NCI-H2107 (cell line): Measurements from ENCODE around the gene CADM4.

Source experiments
- DNase-seq: peaks from one replicate; lab custom pipeline; 2025; lab: John Stamatoyannopoulos, UW

CADM4 gene

DNA sequence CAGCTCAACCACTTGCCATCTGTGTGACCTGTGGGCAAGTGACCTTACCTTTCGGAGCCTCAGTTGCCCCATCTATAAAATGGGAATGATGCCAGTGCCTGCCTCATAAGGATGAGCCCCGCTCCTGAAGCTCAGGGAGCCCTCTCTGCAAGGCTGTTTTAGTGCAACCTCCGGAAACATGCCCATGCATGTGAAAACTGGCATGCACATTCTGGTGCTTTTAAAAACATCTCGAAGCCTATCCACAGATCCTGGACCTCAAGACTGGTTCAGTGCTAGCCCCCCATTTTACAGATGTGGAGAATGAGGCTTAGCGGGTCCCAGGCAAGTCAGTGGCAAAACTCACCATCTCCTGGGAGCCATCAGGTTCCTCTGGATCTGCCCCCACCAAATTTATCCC, 5.6 kb downstream of the CADM4 start:
- no peak for DNase-seq

DNA sequence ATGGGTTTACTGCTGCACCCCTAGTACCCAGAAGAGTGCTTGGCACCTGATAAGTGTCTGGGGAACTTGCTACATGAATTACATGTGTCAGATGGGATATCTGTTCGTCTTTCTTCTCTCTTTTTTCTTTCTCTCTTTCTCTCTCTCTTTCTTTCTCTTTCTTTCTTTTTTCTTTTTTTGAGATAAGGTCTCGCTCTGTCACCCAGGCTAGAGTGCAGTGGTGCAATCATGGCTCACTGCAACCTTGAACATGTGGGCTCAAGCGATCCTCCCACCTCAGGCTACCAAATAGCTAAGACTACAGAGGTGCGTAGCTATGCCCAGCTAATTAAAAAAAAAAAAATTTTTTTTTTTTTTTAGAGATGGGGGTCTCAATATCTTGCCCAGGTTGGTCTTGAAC, 6.1 kb downstream of the CADM4 start:
- no peak for DNase-seq

GRCh38 chr19:43631491-43631890, 8.2 kb downstream of the CADM4 start:
- DNase-seq: no peak

GRCh38 chr19:43628646-43629326, 10.9 kb downstream of the CADM4 start:
- DNase-seq: no peak

DNA sequence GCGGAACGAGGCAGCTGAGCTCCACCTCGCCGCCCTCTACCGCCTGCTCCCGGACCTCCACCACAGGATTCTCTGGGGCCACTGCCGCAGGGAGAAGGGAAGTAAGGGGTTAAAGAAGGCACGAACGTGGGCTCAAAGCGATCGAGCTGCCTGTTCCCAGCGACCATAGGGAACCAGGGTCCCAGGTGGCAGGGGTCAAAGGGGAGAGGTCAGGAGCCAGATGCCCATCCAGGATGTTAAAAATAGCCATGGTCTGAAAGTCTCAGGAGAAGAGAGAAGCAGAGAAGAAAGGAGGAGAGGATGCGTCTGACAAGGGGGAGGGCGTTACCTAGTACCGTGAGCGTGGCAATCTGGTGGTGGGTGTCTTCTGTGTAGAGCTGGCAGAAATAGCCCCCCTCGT, 12.8 kb downstream of the CADM4 start:
- DNase-seq: no peak

GRCh38 chr19:43625918-43626579, 13.6 kb downstream of the CADM4 start:
- DNase-seq: no peak

DNA sequence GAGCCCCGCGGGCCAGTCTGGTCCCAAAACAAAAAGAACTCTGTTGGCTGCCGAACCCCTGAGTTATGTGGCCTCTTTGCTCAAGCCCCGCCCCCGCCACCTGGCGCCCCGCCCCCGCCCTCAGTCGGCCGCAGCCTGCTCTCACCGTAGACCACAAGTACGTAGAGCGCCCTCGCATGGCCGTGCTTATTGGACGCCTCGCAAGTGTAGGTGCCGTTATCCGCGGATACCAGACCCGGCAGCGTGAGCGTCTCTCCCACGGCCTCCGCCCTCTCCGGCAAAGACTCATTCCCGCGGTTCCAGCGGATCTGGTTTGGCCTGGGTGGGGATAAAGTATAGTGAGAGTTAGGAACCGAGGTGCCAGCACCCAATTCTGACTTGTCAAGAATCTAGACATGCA, 14.7 kb downstream of the CADM4 start:
- DNase-seq: no peak

DNA sequence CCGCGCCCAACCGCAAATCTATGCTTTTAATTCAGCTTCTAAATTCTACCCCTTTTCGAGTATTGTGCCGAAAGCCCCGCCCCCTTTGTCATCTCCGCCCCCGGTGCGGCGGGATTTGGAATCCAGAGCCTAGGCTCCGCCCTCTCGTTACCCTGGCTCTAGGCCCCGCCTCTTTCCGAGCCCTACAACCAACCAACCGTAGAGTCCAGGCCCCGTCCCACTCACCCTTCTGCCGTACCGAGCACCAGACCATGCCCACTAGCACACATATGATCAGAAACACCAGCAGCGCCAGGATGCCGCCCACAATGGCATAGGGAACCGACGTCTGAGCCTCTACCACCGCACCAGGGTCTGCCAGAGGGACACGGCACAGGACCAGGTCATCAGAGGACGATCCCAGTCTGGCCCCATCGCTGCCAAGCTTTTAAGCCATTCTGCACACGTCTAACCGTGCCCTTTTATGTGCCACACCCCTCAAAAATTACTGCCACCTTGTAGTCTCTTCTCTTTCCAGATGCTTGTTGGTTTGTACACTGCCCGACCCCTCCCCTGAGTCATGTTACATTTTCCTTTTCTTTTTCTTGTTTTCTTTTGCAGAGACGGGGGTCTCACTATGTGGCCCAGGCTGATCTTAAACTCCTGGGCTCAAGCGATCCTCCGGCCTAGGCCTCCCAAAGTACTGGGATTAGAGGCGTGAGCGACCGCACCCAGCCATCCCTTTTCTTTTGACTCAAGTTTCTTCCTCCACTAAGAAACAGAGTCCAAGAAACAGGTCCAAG, 15.6 kb downstream of the CADM4 start:
- DNase-seq: no peak

- DNase-seq: no peak
Observed at GRCh38 chr19:43622956-43623355, 16.7 kb downstream of the CADM4 start.

DNA sequence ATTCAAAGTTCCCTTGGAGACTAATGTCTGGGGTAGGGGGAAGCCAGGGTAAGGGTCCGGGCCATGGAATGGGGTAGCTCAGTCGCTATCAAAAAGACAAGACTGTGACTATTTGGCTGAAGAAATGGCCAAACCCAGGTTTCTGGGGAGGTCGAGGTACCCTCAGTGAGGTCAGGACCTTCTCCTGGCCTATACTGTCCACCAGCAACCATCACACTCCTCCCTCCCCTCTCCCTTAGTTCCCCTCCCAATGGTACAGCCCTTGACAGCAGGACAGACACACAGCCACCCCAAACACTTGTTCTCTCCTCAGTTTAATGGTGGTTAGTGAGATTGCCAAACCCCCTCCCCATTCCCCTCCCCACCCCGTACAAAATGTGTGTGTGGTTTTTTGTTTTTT, 17.6 kb downstream of the CADM4 start:
- no peak for DNase-seq

- DNase-seq: no peak
Observed at GRCh38 chr19:43620061-43621001, 19.3 kb downstream of the CADM4 start.

DNA sequence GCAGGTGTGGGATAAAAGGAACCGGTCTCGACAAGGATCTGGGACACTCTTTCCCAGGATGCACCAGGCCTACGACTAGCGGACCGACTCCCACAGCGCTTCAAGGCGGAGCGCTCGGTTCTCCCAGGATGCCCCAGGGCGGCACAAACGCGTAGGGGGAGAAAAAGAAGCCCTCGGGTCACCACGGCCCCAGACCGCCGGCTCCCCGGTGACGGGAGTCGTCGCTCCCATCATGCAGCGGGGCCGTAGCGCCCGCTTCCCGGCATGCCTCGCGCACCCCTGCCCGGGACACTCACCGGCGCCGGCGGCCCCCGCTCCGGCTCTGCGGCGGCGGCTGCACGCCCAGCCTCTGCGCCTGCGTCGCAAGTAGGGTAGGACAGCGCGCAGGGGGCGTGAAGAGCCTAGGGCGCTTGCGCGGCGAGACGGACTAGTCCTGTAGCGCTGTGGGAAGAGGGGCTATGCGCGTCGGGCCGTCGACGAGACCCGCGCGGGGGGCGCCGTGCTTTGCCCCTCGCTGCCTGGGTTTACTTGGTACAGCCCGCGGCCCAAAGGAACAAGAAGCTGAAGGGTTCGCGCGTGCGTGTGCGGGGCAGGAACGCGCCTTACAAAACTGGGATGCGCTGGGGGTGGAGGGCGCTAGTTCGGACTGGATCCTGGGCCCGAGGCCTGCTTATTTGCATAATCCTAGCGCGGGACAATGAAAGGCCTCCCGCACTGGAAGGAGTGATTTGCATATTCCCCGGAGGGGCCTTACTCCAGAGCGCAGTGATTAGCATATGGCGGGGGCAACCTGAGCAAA, 20.2 kb downstream of the CADM4 start, which contains the start of gene ZNF428:
Gene ZNF428, minus strand, starts transcription at position 368 of the 799 bp plus-strand sequence. CDS start 5,325 bp downstream, outside the sequence.
- peak; percentile 75 for DNase-seq

GRCh38 chr19:43618921-43619261, 20.8 kb downstream of the CADM4 start:
- no peak for DNase-seq

GRCh38 chr19:43616954-43617353, 22.7 kb downstream of the CADM4 start:
- no peak for DNase-seq

- DNase-seq: no peak
Observed at GRCh38 chr19:43616306-43616705, 23.3 kb downstream of the CADM4 start.

DNA sequence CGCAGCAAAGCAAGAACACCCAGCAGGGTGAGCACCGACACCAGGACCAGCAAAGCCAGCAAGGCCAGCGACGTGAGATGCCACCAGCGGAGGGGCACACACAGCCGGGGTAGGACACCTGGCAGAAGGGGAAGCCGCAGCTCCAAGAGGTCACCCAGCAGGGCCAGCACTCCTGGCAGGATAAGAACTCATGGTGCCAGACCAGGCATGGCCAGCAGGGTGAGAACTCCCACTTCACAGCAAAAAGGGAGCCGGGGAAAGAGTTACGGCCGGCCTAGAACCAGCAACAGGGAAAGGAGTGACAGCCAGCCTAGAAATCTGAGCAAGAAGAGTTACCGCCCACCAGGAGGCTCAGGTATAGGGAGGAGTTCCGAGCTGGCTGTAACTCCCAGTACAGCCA, 27.3 kb downstream of the CADM4 start:
- no peak for DNase-seq

GRCh38 chr19:43611788-43612187, 27.9 kb downstream of the CADM4 start, which contains the start of gene SRRM5:
Gene SRRM5, plus strand, starts transcription at chr19:43612088. Its CDS starts 34 bp downstream, at chr19:43612122.
- no peak for DNase-seq

DNA sequence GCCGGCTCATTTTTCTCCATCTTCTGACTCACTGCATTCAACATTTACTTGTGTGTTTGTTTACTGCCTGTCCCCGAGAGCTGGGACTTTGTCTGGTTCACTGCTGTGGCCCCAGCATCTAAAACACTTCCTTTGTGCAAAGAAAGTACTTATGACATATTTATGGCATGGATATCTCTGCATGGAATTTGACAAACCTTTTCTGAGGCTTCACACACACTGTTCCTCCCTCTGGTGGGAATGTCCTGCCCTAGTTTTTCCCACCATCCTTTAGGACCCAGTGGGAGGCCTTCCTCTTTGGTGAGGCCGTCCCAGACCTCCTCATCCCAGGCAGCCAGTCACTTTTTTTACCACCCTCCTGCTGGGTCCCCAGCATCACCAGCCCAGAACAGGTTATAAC, 29.2 kb downstream of the CADM4 start:
- DNase-seq: no peak

DNA sequence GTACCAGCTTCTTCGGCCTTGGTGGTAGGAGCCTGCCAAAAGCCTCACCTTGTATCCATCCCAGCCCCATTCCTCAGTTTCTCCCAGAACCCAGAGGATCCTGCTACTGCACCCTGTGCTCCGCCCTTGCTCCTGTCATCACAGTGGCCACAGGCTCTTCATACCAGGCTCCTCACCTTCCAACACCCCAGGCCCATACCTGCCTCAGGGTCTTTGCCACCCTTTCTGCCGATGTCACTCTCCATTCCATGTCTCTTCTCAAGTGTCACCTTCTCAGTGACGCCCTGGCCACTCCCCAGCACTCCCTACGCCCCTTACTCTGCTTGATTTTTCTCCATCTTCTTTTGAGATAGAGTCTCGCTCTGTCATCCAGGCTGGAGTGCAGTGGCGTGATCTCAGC, 29.8 kb downstream of the CADM4 start:
- no peak for DNase-seq

DNA sequence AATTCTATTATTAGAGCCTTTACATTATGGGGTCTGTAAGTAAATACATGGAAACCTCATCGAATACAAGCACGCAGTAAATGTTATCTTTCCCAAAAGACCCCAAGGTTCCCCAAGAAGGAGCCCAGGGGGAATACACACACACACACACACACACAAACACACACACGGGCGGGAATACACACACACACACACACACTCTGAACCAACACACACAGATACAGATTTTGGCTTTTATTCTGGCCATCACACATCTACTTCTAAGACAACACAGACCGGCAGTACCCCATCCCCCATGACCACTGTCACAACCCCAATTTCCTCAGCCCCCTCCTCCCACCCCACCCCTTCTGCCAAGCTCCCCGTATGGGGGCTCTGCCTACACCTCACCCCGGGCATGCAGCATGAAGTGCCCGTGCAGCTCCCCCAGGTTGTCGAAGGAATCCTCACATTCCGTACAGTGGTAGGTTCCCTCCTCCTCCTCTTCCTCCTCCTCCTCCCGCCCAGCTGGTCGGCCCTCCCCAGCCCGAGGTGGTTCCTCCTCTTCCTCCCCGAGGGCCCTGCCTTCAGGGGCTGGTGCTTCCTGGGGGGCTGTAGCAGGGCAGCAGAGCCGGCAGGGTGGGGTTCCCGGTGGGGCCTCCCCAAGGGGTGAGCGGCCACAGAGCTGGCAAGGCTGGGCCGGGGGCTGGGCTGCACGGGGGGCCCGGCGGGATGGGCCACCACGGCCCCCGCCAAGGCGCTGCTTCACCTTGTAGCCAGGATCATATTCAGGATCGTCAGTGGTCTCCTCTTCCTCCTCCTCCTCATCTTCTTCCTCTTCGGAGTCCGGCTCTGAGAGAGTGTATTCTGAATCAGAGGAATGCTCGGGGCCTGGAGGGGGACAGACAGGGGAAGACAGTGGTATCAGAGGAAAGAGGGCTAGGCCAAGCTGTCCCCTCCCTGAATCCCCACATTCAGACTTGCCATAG, 32.1 kb downstream of the CADM4 start:
- DNase-seq: no peak
